Esophagus (tissue), 2 donors: Measurements from ENCODE around the gene GRID2IP. TPM values are rescaled to one million over a fixed set of nuclear protein-coding genes. Genes with fewer than 3 reads are reported as not detected.
"Not testable (repeated sequence)": the region's sequence is repeated elsewhere in the genome, so short reads cannot be mapped to it uniquely, and the experiment has no call there.

ENCODE experiments used
- H3K27ac ChIP-seq, 2 donors: one replicate each; pipeline ENCODE4 v1.5.1; 2013; ENCODE audit warnings: low read depth in 2 of 2, mild to moderate bottlenecking in 2 of 2, inconsistent platforms in 1 of 2, low read length in 1 of 2, moderate library complexity in 1 of 2
- H3K27me3 ChIP-seq, 2 donors: one replicate each; pipeline ENCODE4 v1.6.1; 2013; ENCODE audit warnings: low read length in 2 of 2, control low read depth in 1 of 2, mild to moderate bottlenecking in 1 of 2; ENCODE audit not compliant: insufficient read depth in 2 of 2, control insufficient read depth in 1 of 2
- H3K36me3 ChIP-seq, 2 donors: one replicate each; pipeline ENCODE4 v1.6.1; 2013; ENCODE audit warnings: low read length in 1 of 2; ENCODE audit not compliant: control insufficient read depth in 2 of 2, insufficient read depth in 2 of 2
- H3K4me1 ChIP-seq, 2 donors: one replicate each; pipeline ENCODE4 v1.6.1; 2013; ENCODE audit warnings: low read length in 1 of 2; ENCODE audit not compliant: control insufficient read depth in 2 of 2, insufficient read depth in 2 of 2
- H3K4me3 ChIP-seq, 2 donors: one replicate each; pipeline ENCODE4 v1.5.1; 2013; ENCODE audit warnings: low read length in 2 of 2, mild to moderate bottlenecking in 2 of 2, low read depth in 1 of 2, moderate library complexity in 1 of 2
- H3K9me3 ChIP-seq, 2 donors: one replicate each; pipeline ENCODE4 v1.6.1; 2013; ENCODE audit warnings: mild to moderate bottlenecking in 2 of 2, low read depth in 1 of 2, low read length in 1 of 2, moderate library complexity in 1 of 2; ENCODE audit not compliant: control insufficient read depth in 2 of 2, insufficient read depth in 1 of 2
- WGBS, 2 donors: extraction: QIAGEN DNeasy Blood & Tissue Kit; methylation state at CpG; one replicate each; pipeline ENCODE4 v1.1.7; 2013; 5-methylcytosine and 5-hydroxymethylcytosine counted together
- polyA plus RNA-seq, 2 donors: library from polyadenylated mRNA; stranded (reverse); fragments of 200-250 nt; gene quantifications; one replicate each; pipeline ENCODE4 v1.2.3, GENCODE V29; 2013
- donor health status: healthy with polysubstance abuse.
- donor health status: Bipolar disorder and iron deficiency.

The GRID2IP gene
- under 1 TPM; 0.39 to 0.44 TPM for polyA plus RNA-seq

DNA sequence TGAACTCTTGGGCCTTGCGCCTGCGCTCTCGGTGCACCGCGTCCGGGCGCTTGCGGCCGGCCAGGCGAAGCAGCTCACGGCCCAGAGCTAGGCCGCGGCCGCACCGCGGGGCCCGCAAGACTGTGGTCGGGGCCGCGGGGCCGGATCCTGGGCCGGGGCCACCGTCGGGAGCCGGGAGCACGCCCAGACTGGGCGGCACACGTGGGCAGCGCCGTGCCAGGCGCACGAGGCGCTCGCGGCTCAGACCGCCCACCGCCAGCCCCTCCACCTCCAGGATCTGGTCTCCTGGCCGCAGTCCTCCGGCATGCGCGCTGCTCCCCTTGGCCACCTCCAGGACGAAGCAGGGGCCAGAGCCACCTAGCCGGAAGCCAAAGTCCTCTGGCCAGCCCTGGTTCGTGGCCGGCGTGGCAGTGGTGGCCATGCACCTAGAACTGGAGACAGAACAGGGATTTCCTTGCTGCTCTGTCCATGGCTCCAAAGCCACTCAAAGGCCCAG is at the start of gene GRID2IP:
Gene GRID2IP (minus strand): TSS at position 446 of the 496 bp plus-strand sequence. CDS start 25 bp downstream, at position 421.
- H3K27ac ChIP-seq, result no peak within 1 kb of the TSS
- H3K9me3 ChIP-seq, result no peaks in the 10 kb centered on the region
- no peak within 1 kb of the TSS for H3K4me3 ChIP-seq
- H3K4me1 ChIP-seq, result no peaks in the 10 kb centered on the region
- H3K36me3 ChIP-seq, result no peaks in the 10 kb centered on the region
- no peaks in the 10 kb centered on the region for H3K27me3 ChIP-seq
- 72 to 81% methylated on average over 28 to 46 of the region's 46 CpGs for WGBS, 2 donors

DNA sequence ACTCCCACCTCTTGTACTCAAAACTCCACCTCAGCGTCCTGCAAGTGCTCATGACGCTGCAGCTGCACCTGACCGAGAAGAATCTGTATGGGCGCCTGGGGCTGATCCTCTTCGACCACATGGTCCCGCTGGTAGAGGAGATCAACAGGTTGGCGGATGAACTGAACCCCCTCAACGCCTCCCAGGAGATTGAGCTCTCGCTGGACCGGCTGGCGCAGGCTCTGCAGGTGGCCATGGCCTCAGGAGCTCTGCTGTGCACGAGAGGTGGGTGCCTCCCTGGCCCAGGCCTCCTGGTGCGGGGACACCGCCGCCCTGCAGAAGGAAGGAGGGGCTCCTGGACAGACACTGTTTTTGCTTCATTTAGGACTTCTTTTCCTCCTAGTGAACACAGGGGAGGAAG is 48.8 kb upstream of the GRID2IP start:
- H3K9me3 ChIP-seq, result no peaks in the 10 kb centered on the region
- H3K27me3 ChIP-seq, result no peaks in the 10 kb centered on the region
- H3K4me1 ChIP-seq, result no peaks in the 10 kb centered on the region
- no peak overlapping the region for H3K4me3 ChIP-seq
- 93% methylated on average over 15 of the region's 15 CpGs for WGBS, 2 donors
- peaks cover 10 to 49% of the 10 kb centered on the region in 2 donors for H3K36me3 ChIP-seq
- H3K27ac ChIP-seq, result no peak overlapping the region

DNA sequence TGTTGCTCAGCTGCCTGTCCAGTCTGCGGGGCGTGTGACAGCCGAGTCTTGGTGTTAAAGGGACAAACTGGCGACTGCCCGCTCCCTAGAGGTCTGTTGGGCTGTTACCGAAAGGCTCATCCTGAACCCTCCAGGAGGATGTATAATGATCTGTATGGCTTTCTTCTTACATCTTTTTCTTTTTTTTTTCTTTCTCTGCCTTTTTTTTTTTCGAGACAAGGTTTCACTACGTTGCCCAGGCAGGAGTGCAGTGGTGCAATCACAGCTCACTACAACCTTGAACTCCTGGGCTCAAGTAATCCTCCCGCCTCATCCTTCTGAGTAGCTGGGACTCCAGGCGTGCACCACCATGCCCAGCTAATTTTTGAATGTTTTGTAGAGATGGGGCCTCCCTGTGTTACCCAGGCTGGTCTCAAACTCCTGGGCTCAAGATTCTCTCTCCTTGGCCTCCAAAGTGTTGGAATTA is 39.4 kb upstream of the GRID2IP start:
- peaks cover 0 to 19% of the 10 kb centered on the region in 2 donors for H3K36me3 ChIP-seq
- H3K4me3 ChIP-seq, result peak overlapping the region; percentile 82 to 89
- H3K27me3 ChIP-seq, result no peaks in the 10 kb centered on the region
- WGBS, 2 donors, result 6 to 8% methylated on average over 10 of the region's 10 CpGs
- H3K27ac ChIP-seq, result peak overlapping the region; percentile 89 to 94
- H3K4me1 ChIP-seq, result peaks cover 0 to 4% of the 10 kb centered on the region in 2 donors
- H3K9me3 ChIP-seq, result no peaks in the 10 kb centered on the region

DNA sequence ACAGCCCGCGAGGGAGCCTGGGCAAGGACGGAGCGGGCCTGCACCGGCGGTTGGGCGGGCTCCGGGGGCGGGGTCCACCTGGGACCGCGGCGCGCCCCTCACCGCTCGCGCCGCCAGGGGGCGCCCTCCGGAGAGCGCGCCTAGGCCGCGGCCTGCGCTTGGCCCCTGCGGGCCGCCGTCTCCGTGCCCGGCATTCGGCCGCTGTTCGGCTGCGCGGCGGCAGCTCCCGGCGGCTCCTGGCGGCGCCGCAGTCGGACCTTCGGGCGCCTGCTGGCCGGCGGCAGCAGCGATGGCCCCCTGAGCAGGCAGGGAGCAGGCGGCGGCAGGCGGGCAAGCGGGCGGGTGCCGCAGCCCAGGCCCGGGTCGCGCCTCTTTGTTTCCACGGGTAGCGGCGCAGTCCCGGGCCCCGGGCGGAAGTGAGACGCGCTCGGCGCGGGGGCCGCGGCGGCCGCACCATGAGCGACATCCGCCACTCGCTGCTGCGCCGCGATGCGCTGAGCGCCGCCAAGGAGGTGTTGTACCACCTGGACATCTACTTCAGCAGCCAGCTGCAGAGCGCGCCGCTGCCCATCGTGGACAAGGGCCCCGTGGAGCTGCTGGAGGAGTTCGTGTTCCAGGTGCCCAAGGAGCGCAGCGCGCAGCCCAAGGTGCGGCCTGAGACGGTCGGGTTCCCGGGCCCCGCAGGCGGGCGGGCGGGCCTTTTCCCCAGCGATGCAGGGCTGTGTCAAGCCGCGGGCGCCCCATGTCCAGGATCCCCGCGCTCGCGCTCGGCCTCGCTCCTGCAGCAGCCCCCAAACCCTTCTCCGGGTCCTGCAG is 38.8 kb upstream of the GRID2IP start, which contains the start of gene INTS15:
Gene INTS15 (plus strand): TSS at position 193 of the 816 bp plus-strand sequence. CDS start 263 bp downstream, at position 456.
- Histone ChIP-seq H3K36me3 (peaks cover 0 to 12% of the 10 kb centered on the region in 2 donors), H3K27ac (peak within 1 kb of the TSS; percentile 89 to 94), H3K4me3 (peak within 1 kb of the TSS; percentile 82 to 89), H3K27me3 (no peaks in the 10 kb centered on the region), H3K9me3 (no peaks in the 10 kb centered on the region), H3K4me1 (peaks cover 0 to 4% of the 10 kb centered on the region in 2 donors)
- 1% methylated on average over 80 to 107 of the region's 107 CpGs for WGBS, 2 donors

DNA sequence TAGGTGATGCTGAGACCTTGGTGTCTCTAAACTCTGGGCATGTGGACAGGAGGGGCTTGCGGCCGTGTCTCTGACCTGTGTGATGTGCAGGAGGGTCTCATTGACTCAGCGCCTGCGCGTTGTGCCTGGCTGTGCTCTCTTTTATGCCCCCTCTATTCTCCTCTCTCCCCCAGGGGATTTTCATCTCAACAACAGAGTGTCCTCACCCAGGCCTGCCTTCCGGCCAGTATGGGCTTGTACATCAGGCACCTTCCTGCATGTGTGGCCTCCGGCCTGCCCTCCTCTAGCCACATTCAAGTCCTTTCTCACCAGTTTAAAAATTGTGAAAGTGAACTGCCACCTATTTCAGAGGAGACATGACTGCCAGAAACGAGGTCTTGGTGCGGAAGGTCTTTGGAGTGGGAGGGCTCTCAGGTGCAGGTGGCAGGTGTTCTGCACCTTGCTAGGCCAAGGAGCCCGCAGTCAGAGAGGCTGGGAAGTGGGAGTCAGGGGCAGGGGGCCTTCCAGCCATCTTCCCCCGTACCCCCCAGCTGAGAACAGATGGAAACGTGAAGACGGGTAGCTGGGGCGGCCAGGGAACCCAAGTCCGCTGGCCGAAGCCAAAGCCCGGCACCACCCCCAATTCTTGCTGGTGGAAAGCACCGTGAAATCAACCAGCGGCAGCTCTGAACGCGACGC is 38.0 kb upstream of the GRID2IP start:
- Histone ChIP-seq H3K9me3 (no peaks in the 10 kb centered on the region), H3K4me3 (peak overlapping the region; percentile 16 to 36), H3K36me3 (peaks cover 0 to 12% of the 10 kb centered on the region in 2 donors), H3K27ac (peak overlapping the region; percentile 62 to 94), H3K4me1 (peaks cover 0 to 4% of the 10 kb centered on the region in 2 donors), H3K27me3 (no peaks in the 10 kb centered on the region)
- 42 to 50% methylated on average over 21 to 22 of the region's 22 CpGs for WGBS, 2 donors

DNA sequence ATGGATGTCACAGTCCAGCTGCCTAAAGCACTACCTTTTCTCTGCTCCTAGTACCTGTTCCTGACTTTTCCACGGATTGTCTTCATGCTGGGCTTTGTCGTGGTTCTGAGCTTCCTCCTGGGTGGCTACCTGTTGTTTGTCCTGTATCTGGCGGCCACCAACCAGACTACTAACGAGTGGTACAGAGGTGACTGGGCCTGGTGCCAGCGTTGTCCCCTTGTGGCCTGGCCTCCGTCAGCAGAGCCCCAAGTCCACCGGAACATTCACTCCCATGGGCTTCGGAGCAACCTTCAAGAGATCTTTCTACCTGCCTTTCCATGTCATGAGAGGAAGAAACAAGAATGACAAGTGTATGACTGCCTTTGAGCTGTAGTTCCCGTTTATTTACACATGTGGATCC is 37.3 kb upstream of the GRID2IP start:
- Histone ChIP-seq H3K9me3 (no peaks in the 10 kb centered on the region), H3K27me3 (no peaks in the 10 kb centered on the region), H3K4me3 (no peak overlapping the region), H3K27ac (no peak overlapping the region), H3K4me1 (peaks cover 0 to 4% of the 10 kb centered on the region in 2 donors), H3K36me3 (peaks cover 0 to 6% of the 10 kb centered on the region in 2 donors)
- WGBS, 2 donors, result 82 to 86% methylated on average over 9 of the region's 9 CpGs

DNA sequence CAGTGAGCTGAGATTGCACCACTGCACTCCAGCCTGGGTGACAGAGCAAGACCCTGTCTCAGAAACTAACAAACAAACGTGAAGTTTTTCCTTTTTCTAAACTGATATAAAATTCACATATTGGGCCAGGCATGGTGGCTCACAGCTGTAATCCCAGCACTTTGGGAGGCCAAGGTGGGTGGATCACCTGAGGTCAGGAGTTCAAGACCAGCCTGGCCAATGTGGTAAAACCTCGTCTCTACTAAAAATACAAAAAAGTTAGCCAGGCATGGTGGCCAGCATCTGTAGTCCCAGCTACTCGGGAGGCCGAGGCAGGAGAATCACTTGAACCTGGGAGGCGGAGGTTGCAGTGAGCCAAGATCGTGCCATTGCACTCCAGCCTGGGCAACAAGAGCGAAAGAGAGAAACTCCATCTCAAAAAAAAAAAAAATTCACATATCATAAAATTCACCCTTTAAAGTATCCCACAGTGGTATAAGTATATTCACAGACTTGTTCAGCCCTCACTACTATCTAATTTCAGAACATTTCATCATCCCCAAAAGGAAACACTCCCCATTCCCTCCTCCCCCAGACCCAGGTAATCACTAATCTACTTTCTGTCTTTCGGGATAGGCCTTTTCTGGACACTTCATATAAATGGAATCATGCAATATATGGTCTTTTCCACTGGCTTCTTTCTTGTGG is 34.6 kb upstream of the GRID2IP start:
- H3K4me1 ChIP-seq, H3K27me3 ChIP-seq, H3K27ac ChIP-seq, H3K9me3 ChIP-seq, H3K4me3 ChIP-seq: not testable (repeated sequence)
- WGBS, 2 donors, result 93 to 95% methylated on average over 8 of the region's 8 CpGs
- H3K36me3 ChIP-seq, result peaks cover 1 to 13% of the 10 kb centered on the region in 2 donors

DNA sequence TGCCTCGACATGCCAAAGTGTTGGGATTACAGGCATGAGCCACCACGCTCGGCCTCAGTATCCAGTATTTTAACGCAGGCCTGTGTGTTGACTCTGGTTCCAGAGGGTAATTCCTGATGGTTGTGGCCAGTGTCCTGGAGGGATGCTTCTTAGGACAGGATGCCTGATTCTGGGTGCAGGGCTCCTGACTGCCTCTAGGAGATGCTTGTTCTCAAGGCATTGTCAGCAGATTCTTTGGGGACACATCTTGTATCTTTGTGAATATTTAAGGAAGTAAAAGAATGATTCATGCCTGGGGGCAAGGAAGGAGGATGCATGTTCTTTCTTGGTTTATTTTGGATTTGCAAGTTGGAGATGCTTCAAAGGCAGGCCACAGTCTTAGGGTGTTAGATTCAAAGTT is 28.2 kb upstream of the GRID2IP start:
- Histone ChIP-seq H3K36me3 (peaks cover 6 to 12% of the 10 kb centered on the region in 2 donors), H3K4me1 (peaks cover 0 to 7% of the 10 kb centered on the region in 2 donors), H3K4me3 (no peak overlapping the region), H3K9me3 (no peaks in the 10 kb centered on the region), H3K27ac (no peak overlapping the region), H3K27me3 (no peaks in the 10 kb centered on the region)
- 74 to 76% methylated on average over 4 of the region's 4 CpGs for whole genome bisulfite sequencing, 2 donors
